Inferior parietal cortex (tissue), 1 donor: ENCODE results near the gene INHBA.
A peak's percentile ranks its signal among the peaks of the same experiment; 100 is the strongest.

Experiments used
- DNase-seq: peaks from one replicate; pipeline ENCODE4 v3.0.0-alpha.2; 2016; ENCODE audit errors: extremely low spot score

The INHBA gene

GRCh38 chr7:41688906-41689305 lies 14.0 kb downstream of the INHBA start:
- DNase-seq = no peak

- no peak for DNase-seq
These were observed 14.8 kb downstream of the INHBA start for GRCh38 chr7:41688012-41688625.

- DNase-seq = no peak
These were observed 17.2 kb downstream of the INHBA start for GRCh38 chr7:41685684-41686083.

GRCh38 chr7:41682422-41682821 lies 20.5 kb downstream of the INHBA start:
- no peak for DNase-seq

- DNase-seq = no peak
These were observed 23.3 kb downstream of the INHBA start for GRCh38 chr7:41679566-41679965.

DNA sequence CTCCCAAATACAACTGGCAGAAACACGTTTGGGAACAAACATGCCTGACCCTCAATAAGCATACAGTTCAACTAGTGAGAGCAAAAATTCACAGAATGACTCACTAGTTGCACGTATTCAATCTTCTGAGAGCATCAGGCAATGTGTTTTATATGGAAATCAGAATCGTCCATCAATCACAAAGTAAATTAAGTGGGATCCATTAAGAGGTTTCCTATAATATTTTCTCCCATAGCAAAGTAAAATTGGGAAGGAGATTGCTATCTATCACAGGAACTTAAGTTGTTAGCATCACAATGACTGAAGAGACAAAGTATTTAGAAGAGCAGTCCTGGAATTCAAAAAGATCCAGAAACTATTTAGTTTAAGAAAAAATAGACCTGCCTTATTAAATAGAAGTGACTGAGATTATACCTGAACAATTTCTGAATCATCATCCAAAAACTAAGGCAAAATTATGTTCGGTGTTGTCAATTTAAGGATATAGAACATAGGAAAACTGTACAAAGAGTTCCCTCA lies 28.3 kb downstream of the INHBA start:
- no peak for DNase-seq

DNA sequence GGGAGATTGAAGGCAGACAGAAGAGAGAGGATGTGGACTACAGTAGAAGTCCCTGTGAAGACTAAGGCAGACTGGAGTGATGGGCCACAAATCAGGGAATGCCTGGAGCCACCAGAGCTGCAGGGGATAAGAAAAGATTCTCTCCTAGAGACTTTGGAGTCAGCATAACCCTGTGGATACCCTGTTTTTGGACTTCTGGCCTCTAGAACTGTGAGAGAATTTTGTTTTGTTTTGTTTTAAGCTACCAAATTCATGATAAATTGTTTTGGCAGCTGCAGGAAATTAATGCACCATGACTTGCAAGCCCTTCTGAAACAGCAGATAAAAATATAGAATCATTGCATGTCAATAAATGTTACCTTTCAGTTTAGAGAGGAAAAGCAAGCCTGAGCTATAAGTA lies 41.3 kb downstream of the INHBA start:
- no peak for DNase-seq

- no peak for DNase-seq
These were observed 43.4 kb downstream of the INHBA start for GRCh38 chr7:41659539-41659938.

DNA sequence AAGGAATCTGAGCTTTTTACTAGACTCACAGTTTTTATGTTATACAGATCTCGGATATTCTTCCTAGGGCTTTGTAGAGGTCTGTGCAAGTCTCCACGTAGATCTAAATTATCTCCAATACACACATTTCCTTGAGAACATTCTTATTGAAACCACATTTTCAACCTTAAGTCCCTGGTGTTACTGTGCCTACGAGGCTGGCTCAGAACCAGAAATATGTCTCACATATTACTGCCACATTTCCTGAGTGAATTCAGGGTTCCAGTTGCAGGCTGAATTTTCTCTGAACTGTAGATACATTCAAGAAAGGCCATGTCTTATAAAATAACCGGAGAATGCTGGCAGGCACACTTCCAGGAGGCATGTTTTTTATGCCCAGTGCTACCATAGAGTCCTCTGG lies 46.5 kb downstream of the INHBA start:
- DNase-seq = no peak

GRCh38 chr7:41655426-41655825 lies 47.5 kb downstream of the INHBA start:
- peak; percentile 1 for DNase-seq

DNA sequence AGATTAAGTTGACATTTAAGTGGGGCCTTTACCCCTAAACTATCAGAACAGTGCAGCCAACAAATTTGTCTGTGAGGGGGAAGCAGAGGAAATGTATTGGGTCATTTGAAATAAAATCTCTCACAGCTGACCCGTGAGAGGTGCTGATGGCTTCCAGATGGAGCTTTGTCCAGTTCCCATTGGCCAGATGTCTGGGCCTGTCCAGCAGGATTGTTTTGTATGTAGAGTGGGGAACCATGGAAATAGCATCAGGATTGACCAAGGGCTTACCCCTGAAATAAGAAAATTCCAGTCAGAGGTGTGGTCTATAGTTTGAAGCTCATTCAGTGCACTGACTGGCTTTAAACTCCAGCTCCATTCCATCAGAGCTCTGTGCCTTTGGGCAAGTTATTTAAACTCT lies 50.6 kb downstream of the INHBA start:
- no peak for DNase-seq

- DNase-seq = no peak
These were observed 54.4 kb downstream of the INHBA start for GRCh38 chr7:41648501-41648900.

DNA sequence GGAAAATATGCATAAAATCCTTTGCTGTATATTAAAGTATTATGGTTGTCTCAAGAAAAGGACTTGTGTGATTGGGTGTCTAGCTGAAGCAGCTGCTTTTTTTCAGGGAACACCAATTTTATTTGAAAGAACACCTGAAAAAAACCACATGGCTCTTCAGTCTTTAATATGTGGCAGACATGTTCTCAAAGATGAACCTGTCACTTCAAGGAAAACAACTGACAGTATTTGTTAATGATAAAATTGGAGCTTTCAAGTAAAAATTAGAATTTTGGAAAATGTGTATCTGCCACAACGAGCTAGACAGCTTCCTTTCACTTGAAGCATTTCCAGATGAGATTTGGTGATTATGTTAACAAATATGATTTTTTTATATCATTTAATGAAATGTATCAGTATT lies 59.3 kb downstream of the INHBA start:
- DNase-seq = no peak

DNA sequence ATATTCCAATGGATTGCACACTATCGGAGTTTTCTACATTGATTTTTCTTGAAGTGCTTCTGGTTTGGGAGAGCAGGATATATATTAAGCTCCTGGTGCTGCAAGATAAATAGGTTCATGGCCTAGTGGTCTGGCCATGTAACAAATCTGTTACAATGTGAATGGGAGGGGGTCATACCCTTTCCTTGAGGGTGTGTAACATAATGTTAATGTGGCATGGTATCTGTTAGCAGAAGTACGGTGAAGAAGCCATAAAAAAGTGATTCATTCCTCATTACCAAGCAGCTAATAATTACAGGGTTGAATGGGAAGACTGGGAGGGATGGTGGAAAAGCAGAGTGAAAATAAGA lies 61.2 kb downstream of the INHBA start:
- no peak for DNase-seq

- DNase-seq = no peak
These were observed 61.8 kb downstream of the INHBA start for GRCh38 chr7:41641011-41641664.

DNA sequence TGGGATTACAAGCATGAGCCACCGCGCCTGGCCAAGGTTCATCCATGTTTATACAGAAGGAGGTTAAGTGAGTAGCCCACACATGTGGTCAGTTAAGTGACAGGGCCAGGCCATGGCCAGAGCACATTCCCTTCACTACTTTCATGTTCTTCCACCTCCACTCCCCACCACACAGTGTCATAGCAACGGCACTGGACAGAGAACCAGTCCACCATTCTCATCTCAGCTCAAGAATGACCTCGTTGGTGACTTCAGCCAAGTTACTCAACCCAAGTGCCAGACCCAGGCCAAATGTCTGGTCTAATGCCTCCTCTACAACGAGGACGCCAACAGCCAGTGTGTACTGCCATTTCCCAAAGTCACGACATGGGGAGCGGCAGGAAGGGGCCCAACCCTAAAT lies 62.4 kb downstream of the INHBA start:
- no peak for DNase-seq

- no peak for DNase-seq
These were observed 65.8 kb downstream of the INHBA start for GRCh38 chr7:41637049-41637448.
